PC-9 (cell line): ENCODE data around the gene KCNK5. TPM values are rescaled to one million over a fixed set of nuclear protein-coding genes. Genes with fewer than 3 reads are reported as not detected.

ENCODE experiments used
- BruUV-seq: library from RNA; stranded (reverse); fragments of 400-500 nt; replicated peaks from 2 replicates; lab custom pipeline; 2021; lab: Mats Ljungman, UMichigan
- CTCF ChIA-PET: fragments of 300-600 bp; sonication (Branson Sonifier 250); formaldehyde crosslinking; loops from one replicate; lab custom pipeline; 2022; ENCODE audit warnings: antibody characterized with exemption; lab: Charles Lee
- POLR2A ChIA-PET: fragments of 300-600 bp; sonication (Branson Sonifier 250); formaldehyde crosslinking; loops from one replicate; lab custom pipeline; 2022; ENCODE audit warnings: antibody characterized with exemption; ENCODE audit not compliant: unreplicated experiment; lab: Charles Lee
- DNase-seq, 2 experiments: peaks; one replicate each; pipeline versions ENCODE4 v3.0.0 to v3.0.0-alpha.2; 2015 to 2022; ENCODE audit warnings: mixed read lengths in 1 of 2
- H2AFZ ChIP-seq: fragments of 200-600 bp; sonication (generic); 2 replicates; pipeline ENCODE4 v1.8.1; 2017; ENCODE audit warnings: antibody characterized with exemption
- H3F3A ChIP-seq: fragments of 200-600 bp; sonication (generic); 2 replicates; pipeline ENCODE4 v1.8.1; 2017; ENCODE audit warnings: antibody characterized with exemption, mild to moderate bottlenecking, low read depth; ENCODE audit not compliant: insufficient read depth
- H3K27ac ChIP-seq: fragments of 200-600 bp; sonication (generic); 2 replicates; pipeline ENCODE4 v1.6.1; 2016; ENCODE audit warnings: mixed run types
- H3K27me3 ChIP-seq: fragments of 200-600 bp; sonication (generic); 2 replicates; pipeline ENCODE4 v1.6.1; 2016; ENCODE audit warnings: low read depth, mixed run types; ENCODE audit not compliant: insufficient read depth
- H3K36me3 ChIP-seq: fragments of 200-600 bp; sonication (generic); 2 replicates; pipeline ENCODE4 v1.6.1; 2016; ENCODE audit warnings: low read depth, mixed run types
- H3K4me1 ChIP-seq: fragments of 200-600 bp; sonication (generic); replicated peaks from 2 replicates; pipeline ENCODE4 v1.6.1; 2016; ENCODE audit warnings: mixed run types; ENCODE audit not compliant: insufficient read depth
- H3K4me2 ChIP-seq: fragments of 200-600 bp; sonication (generic); 2 replicates; pipeline ENCODE4 v1.6.1; 2017; ENCODE audit warnings: mixed run types
- H3K4me3 ChIP-seq: fragments of 200-600 bp; sonication (generic); 2 replicates; pipeline ENCODE4 v1.6.1; 2016; ENCODE audit warnings: mixed run types
- H3K79me2 ChIP-seq: fragments of 200-600 bp; sonication (generic); 2 replicates; pipeline ENCODE4 v1.6.1; 2017; ENCODE audit warnings: low read depth, mixed run types
- H3K9me2 ChIP-seq: fragments of 200-600 bp; sonication (generic); 2 replicates; pipeline ENCODE4 v1.8.1; 2017; ENCODE audit warnings: mild to moderate bottlenecking; ENCODE audit not compliant: insufficient read depth
- H3K9me3 ChIP-seq: fragments of 200-600 bp; sonication (generic); 2 replicates; pipeline ENCODE4 v1.8.1; 2016; ENCODE audit warnings: low read depth; ENCODE audit not compliant: insufficient read depth
- H4K20me1 ChIP-seq: fragments of 200-600 bp; sonication (generic); 2 replicates; pipeline ENCODE4 v1.8.1; 2017; ENCODE audit not compliant: insufficient read depth
- CTCF ChIP-seq: fragments of 200-600 bp; sonication (generic); conservative IDR thresholded peaks from 2 replicates; pipeline ENCODE4 v1.6.1; 2017; ENCODE audit warnings: mixed run types, antibody characterized with exemption, mild to moderate bottlenecking, moderate library complexity
- EZH2 ChIP-seq: fragments of 200-600 bp; sonication (generic); IDR thresholded peaks from 2 replicates; pipeline ENCODE4 v1.8.0; 2017; ENCODE audit warnings: antibody characterized with exemption, low read depth
- intact Hi-C: fragments of 100-400 bp; cut with micrococcal nuclease; formaldehyde crosslinking; loops from one replicate; pipeline ENCODE4 v1.10.0; 2022; ENCODE audit not compliant: unreplicated experiment
- total RNA-seq: library from RNA; stranded (reverse); gene quantifications from 2 replicates; pipeline ENCODE4 v1.2.3, GENCODE V29; 2021

The KCNK5 gene
- total RNA-seq, 1 experiment from 2014 or later, result 11.9 TPM

- no peak overlapping the region for H3K27ac ChIP-seq
- H3K27me3 ChIP-seq, result no peaks in the 10 kb centered on the region
- no peak overlapping the region for H2AFZ ChIP-seq
- CTCF ChIA-PET, result no interaction called here
- no peak overlapping the region for H3K4me2 ChIP-seq
- TF ChIP-seq EZH2 (no peak), CTCF (no peak)
- H3K4me3 ChIP-seq, result no peak overlapping the region
- POLR2A ChIA-PET, result no interaction called here
- peaks cover 17% of the 10 kb centered on the region; the same call in 1 of the 2 replicates for H3F3A ChIP-seq
- H3K9me2 ChIP-seq, result no peaks in the 10 kb centered on the region
- no peaks in the 10 kb centered on the region for H4K20me1 ChIP-seq
- no peaks in the 10 kb centered on the region for H3K79me2 ChIP-seq
- BruUV-seq, result no TSS peak
- intact Hi-C loops, result no loop called here
- DNase-seq, result no peak
- no peaks in the 10 kb centered on the region for H3K9me3 ChIP-seq
- peaks cover 12% of the 10 kb centered on the region for H3K4me1 ChIP-seq
- H3K36me3 ChIP-seq, result no peaks in the 10 kb centered on the region
Observed at GRCh38 chr6:39260953-39261352, 31.7 kb upstream of the KCNK5 start.

GRCh38 chr6:39260456-39260855 lies 31.2 kb upstream of the KCNK5 start:
- DNase-seq, result no peak

GRCh38 chr6:39256294-39256940 lies 27.1 kb upstream of the KCNK5 start:
- CTCF ChIA-PET, result interaction anchor here (0.6 to 0.7 kb wide), 2 partner anchors 12 to 54 kb away, joined by 7 to 12 read pairs; no protein-coding TSS in a partner anchor
- Histone ChIP-seq H3K27ac (no peak overlapping the region), H3K79me2 (no peaks in the 10 kb centered on the region), H3K36me3 (no peaks in the 10 kb centered on the region), H3K4me3 (no peak overlapping the region), H3F3A (peaks cover 6% of the 10 kb centered on the region; the same call in 1 of the 2 replicates), H3K27me3 (no peaks in the 10 kb centered on the region), H3K4me2 (no peak overlapping the region), H3K9me3 (no peaks in the 10 kb centered on the region; the same call in 1 of the 2 replicates), H2AFZ (no peak overlapping the region), H3K9me2 (no peaks in the 10 kb centered on the region), H4K20me1 (no peaks in the 10 kb centered on the region), H3K4me1 (no peaks in the 10 kb centered on the region)
- intact Hi-C loops, result no loop called here
- BruUV-seq, result no TSS peak
- no peak for DNase-seq
- TF ChIP-seq CTCF (no peak), EZH2 (no peak)
- POLR2A ChIA-PET, result interaction anchor here (0.5 to 0.6 kb wide), 2 partner anchors 616 to 1618 kb away, joined by 3 to 4 read pairs; no protein-coding TSS in a partner anchor

More at GRCh38 chr6:39260456-39260855, 31.2 kb upstream of the KCNK5 start:
- TF ChIP-seq EZH2 (no peak), CTCF (no peak)
- intact Hi-C loops, result no loop called here
- no TSS peak for BruUV-seq
- no peak overlapping the region for H2AFZ ChIP-seq
- H3K27me3 ChIP-seq, result no peaks in the 10 kb centered on the region
- H3K79me2 ChIP-seq, result no peaks in the 10 kb centered on the region
- POLR2A ChIA-PET, result no interaction called here
- peaks cover 17% of the 10 kb centered on the region; the same call in 1 of the 2 replicates for H3F3A ChIP-seq
- H4K20me1 ChIP-seq, result no peaks in the 10 kb centered on the region
- H3K4me1 ChIP-seq, result peaks cover 12% of the 10 kb centered on the region
- H3K4me3 ChIP-seq, result no peak overlapping the region
- CTCF ChIA-PET, result no interaction called here
- no peaks in the 10 kb centered on the region for H3K9me3 ChIP-seq
- H3K36me3 ChIP-seq, result no peaks in the 10 kb centered on the region
- no peak overlapping the region for H3K27ac ChIP-seq
- no peaks in the 10 kb centered on the region for H3K9me2 ChIP-seq
- H3K4me2 ChIP-seq, result no peak overlapping the region
